NOMO-1 treated with dmso at 0.1 percent for 144 hours (cell line): ENCODE results near the gene TRDN.
"Not testable (repeated sequence)": the region's sequence is repeated elsewhere in the genome, so short reads cannot be mapped to it uniquely, and the experiment has no call there.

Source experiments
- DNase-seq: peaks from one replicate; lab custom pipeline; 2025; ENCODE audit not compliant: unreplicated experiment; lab: John Stamatoyannopoulos, UW

Gene TRDN

DNA sequence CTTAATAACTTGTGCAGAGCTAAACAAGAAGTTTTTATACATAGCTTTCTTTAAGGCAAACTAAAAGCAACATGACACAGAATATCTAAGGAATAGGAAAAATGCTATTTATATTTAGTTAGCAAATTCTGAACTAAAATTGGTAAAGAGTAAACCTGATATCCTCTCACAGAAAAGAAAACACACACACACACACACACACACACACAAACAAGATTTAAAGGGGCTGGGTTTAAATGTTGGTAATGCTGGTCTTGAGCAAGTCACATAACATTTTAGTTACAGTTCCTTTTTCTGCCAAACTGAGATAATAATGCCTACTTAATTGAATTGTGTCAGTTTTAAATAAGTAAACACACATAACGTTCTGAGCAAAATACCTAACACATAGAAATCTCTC is 1.6 kb downstream of the TRDN start:
- no peak for DNase-seq

DNA sequence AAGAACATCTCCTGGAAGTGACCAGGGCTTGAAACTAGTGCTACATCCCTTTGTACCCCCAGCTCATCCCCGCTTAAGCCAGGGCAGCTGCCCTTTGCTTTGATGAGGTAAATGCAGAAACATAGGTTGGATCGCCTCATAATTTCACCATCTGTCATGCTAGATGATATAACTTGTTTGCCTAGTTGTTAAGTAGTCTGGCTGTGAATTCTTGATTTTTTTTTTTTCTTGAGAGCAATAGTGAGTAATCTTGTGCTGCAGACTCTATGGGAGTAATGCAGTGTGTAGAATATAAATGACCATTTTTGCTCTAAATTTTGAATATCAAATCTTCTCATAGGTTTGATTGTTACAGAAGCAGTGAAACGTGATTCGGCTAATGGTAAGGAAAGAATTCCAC is 4.1 kb downstream of the TRDN start:
- no peak for DNase-seq

DNA sequence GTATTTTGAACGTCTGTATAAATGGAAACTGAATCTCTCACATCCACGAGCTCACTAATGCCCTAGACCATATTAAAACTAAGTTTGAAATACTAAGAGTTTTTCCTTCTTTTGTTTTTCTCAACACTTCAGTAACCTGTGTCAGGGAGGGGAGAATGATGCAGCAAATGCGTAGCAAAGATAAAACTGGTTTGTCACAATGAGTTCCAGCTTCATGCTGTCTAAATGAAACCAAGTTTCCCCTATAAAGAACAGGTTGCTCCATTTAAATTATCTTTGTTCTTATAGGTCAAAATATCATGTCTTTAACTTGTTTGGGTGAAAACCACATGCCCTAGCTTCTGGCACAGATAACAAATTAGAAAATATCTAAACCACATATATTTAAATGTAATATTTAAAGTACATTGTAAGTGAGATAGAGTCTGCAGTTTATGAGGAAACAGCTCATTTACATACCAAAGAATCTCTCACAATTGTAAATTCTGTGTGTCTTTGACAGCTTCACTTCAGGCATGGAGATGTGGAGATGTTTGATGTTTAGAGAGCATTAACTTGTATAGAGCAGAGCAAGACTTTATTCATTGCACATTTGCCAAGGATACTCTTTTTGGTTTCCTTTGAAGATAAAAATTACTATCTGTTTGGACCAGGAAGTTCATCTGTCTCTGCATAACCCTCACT is 7.3 kb downstream of the TRDN start:
- DNase-seq, result no peak

DNA sequence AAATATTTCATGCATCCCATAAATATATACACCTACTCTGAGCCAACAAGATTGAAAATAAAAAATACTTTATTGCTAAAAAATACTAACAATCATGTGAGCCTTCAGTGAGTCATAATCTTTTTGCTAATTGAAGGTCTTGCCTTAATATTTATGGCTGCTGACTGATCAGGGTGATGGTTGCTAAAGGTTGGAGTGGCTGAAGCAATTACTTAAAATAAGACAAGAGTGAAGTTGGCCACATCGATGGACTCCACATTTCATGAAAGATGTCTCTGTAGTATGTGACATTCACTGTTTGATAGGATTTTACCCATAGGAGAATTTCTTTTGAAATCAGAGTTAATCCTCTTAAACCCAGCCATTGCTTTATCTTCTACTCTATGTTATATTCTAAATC is 11.1 kb downstream of the TRDN start:
- DNase-seq, result no peak

DNA sequence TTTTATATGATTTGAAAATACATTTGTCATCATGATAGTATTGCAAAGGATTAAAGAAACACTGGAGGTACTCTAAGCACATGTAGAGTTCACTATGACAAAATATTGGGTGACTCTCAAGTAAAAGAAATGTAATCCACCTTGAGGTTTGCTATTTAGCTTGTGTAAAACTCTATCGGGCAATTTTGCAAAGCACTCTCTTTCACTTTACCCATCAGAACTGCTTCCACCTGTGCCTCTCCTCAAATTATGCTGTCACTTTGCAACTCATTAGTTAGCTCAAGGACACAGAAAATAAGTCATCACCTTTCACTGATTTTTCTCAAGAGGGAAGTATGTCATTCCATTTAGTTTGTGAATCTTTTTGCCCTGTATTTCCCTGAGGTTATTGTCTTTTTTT is 14.0 kb downstream of the TRDN start:
- DNase-seq, result no peak

DNA sequence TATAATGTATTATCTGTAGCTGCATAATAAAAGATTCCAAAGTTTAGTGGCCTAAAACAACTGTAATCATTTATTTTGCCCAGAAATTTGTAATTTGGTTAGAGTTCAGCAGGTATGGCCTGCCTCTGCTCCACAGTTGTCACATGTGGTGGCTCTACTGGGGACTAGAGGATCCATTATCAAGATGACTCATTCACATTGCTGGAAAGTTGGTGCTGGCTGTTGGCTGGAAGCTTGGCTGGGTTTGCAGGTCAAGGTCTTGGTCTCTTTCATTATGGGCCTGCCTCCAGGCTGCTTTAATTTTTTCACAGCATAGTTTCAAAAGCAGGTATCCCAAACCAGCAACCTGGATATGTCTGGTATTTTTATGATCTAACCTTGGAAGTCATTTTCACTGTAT is 17.6 kb downstream of the TRDN start:
- no peak for DNase-seq

DNA sequence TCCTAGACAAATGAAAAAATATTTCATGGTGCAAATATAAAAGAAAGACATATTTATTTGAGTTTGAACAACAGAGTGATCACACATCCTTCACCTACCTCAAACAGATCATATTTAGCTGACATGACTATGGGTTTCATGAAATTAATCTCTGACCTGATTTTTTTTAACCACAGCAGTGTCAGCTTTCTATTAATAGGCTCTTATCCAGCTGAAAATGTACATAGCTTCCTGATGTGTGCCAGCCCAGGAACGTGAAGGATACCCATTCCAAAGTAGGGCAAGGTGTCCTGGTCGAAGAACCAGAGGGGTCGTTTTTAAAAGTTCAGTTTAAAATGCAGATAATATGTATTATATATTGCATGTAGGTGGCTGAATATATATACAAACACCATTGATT is 19.8 kb downstream of the TRDN start:
- DNase-seq, result no peak

DNA sequence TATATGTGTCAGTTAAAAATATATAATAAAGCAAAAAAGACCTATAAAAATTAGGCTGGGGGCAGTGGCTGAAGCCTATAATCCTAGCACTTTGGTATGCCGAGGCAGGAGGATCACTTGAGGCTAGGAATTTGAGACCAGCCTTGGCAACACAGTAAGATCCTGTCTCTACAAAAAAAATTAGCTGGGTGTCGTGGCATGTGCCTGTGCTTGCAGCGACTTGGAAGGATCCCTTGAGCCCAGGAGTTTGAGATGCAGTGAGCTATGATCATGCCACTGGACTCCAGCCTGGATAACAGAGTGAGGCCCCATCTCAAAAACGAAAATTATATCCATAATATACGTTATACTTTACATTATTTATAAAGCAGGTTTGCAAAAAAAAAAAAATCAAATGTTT is 20.7 kb downstream of the TRDN start:
- DNase-seq, result no peak

DNA sequence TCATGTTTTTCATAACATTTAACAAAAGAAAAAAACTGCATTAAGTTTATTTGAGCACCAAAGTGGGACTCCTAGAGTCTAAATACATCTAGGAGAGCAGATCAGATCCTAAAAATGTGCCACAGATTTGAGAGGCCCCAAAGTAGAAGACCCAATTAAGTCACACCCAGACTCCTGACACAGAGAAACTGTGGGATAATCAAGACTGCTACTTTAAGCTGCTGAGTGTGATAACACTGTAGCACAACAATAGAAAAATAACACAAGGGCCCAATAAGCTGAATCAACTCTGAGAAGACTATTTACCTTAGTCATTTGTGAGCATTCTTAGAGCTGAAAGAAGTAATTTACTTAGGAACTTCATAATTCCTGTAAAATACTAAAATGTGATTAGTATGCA is 26.0 kb downstream of the TRDN start:
- no peak for DNase-seq

DNA sequence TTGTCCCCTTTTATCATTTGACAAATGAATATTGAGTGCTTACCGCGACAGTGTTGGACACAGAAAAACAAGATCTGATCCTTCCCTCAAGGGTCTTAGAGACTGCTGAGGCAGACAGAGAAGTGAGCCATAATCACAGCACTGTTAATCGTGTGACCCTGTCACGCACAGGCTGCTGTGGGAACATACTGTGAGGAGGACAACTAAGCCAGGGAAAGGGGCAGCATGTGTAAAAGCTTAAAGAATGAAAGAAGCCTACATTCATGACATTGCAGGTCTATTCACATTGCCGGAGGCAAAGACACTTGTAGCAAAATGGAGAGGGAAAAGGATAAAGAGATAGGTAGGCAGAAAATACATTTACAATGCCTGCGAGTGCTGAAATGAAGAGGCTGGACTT is 32.7 kb downstream of the TRDN start:
- no peak for DNase-seq

DNA sequence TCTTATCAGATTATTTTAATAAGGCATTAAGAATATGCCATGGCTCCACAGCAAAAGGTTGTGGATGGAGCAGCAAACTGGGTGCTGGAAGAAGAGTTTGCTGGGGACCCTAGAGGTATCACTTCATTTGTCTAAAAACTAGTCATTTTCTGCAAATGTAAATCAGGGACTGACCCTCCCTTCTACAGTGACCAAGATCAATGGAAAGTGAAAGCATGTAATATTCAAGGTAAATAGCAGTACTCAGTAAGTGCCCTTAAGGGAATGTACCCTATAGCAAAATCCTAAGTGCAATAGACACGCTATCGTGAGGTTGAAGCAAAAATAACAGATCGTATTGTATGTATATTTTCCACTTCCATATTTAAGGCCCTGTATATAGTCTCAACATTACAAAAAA is 38.7 kb downstream of the TRDN start:
- DNase-seq, result no peak

DNA sequence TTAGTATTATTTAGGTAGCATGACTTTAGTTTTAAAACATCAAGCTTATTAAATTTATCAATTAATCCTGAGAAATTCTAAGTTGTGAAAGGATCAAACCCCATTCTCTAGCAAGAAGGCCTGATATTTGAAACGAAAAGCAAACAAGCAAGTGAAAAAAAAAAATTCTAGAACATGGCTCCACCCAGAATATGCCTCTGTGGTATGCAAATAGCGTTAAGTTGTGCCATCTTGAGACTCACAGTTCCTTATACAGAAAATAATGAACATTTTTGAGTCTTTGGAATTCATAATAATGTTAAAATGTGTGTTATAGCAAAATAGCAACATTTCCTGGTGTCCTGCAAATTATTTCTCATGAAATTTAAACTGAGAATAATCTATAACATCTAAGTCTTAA is 42.0 kb downstream of the TRDN start:
- no peak for DNase-seq

DNA sequence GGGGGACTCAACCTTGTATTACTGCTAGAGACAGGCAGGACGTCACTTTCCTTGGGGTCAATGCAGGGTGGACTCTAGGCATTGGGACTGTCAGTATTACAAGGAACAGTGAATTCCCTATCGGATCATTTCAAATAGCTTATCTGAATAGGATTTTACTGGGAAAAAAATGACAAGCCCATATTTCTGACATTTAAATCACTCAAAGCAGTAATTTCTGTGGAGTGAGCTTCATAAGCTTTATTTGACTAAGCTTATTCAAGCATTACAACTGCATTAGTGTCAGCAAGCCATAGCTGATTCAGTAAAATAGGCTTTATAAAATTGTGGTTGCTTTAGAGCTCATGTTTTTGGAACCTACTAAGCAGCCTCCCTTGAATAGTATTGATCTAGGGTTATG is 44.3 kb downstream of the TRDN start:
- DNase-seq, result no peak

DNA sequence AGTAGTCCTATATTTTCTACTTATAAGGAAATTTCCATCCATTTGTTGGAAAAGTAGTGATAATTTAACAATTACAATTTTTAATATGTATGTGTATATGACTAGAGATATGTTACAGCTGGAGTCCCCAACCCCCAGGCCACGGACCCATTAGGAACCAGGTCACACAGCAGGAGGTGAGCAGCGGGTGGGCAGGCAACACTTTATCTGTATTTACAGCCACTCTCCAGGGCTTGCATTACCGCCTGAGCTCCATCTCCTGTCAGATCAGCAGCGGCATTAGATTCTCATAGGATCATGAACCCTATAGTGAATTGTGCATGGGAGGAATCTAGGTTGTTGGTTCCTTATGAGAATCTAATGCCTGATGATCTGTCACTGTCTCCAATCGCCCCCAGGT is 46.8 kb downstream of the TRDN start:
- no peak for DNase-seq

DNA sequence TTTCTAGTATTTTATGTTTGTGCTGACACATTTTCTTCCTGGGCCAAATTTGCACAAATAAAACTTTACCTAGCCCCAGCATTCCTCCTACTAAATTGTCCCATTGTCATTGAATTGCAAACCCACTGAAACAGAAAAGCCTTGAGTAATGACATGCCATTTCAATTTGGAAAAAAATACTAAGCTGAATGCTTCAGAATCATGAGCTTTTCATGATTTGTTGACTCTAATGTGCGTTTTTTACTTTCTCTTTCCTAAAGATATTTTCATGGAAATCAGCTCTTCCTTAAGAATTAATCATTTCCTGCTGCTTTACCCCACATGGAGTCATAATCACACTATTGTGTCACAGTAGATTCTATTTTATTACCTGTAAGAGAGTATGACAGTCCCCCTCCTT is 47.4 kb downstream of the TRDN start:
- DNase-seq, result no peak

DNA sequence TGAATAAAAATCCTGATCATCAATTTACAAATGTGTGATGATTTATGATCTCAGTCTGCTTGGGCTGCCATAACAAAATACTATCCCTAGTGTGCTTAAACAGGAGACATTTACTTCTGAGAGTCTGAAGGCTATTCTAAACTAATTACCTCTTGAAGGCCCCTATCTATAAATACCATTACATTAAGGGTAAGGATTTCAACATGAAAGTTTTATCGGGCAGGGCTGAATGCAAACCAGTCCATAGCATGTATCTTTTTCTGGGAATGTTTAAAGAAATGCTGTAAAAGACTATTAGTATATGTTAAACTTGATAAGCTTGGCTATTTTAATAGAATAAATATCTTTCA is 48.2 kb downstream of the TRDN start:
- no peak for DNase-seq

DNA sequence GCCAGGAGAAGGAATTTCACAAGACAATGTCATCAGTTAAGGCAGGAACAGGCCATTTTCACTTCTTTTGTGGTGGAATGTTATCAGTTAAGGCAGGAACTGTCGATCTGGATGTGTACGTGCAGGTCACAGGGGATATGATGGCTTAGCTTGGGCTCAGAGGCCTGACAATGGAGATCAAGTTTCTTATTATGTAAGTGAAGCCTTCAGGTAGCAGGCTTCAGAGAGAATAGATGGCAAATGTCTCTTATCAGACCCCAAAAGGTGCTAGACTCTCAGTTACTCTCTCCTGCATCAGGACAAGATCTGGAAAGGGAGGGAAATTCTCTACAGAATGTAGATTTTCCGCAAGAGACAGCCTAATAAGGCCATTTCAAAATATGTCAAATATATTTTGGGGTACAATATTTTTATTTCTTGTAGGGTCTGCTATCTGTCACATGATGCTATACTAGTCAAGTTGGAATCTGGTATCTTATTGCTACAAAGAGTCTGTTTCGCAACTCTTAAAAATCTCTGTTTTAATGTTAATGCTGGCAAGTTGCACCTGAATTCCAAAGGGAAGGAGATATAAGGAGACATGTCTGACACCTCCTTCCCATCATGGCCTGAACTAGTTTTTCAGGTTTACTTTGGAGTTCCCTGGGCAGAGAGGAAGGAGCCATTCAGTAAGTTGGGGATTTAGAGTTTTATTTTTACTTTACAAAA is 48.8 kb downstream of the TRDN start:
- DNase-seq, result no peak

DNA sequence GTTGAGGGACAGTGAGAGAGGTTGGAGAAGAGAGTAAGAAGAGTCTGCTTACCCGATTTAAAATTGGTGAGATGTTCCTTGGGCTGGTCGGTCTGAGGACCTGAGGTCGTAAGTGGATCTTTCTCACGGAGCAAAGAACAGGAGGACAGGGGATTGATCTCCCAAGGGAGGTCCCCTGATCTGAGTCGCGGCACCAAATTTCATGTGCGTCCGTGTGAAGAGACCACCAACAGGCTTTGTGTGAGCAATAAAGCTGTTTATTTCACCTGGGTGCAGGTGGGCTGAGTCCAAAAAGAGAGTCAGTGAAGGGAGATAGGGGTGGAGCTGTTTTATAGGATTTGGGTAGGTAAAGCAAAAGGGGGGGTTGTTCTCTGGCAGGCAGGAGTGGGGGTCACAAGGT is 49.3 kb downstream of the TRDN start:
- not testable (repeated sequence) for DNase-seq

DNA sequence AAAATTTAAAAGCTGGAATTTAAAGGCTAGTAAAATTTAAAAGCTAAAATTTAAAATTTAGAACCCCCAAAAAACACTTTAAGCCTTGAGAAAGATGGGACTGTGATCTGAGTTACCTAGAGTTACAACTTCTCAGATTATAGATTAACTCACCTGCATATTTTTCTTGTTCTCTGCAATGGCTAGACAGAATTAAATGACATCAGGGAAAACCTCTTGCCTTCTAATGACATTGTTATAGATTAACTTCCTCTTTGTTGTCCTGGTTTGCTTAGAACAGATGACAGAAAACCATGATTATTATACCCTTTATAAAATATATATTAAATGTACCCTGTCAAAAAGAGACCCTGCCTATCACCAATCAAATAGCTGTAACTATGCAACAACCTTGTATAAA is 56.4 kb downstream of the TRDN start:
- DNase-seq, result no peak

DNA sequence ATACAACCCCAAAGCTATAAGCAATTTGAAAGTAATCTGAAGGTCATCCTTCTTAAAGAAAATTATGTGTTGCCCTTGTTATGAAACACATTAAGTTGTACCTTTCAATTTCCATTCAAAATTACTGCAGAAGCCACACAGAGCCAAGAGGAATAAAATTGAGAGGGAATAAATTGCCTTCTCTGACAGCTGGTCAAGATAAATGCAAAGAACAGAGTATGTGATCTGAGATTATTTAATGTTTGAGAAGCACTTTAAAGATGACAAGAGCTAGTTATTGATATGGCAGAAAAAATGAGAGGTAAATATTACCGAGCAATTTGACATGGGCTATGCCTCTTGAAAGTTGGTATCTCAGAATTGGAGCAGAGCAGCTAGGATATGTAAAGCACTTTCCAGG is 61.6 kb downstream of the TRDN start:
- no peak for DNase-seq

DNA sequence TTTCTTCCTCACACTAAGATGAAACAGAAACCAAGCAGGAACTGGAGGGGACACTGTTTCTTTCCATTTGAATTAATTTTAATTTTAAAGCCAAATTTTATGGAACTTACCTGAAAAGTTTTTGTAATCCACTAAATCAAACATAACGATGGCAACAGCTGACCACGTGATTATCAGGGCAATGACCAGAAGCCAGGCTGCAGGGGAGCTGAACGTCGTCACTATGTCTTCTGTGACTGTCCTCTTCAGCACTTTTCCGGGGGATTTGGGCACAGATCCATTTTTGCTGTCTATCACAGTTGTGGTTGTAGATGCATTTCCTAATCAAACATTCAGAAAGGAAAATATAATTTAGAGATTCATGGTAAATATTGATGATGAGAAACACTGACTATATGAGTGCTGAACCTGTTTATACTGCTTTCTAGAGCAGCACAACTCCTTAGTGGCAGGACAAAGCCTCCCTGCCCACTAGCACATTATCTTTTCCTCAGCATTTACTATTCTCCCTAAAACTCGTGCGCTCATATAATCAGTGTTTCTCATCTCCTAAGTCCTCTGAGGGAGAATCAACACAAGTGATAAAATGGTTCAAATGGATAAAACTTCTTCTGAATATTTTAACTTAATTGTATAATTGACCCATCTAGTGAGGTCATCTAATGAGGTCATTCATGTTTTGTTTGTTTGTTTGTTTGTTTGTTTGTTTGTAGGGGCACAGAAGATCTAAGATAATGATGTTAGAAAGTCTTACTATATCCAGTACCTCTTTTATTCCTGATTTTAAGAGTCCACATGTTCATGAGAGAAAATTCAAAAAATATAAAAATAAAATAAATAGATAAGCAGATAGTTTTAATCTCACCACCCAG is 65.7 kb downstream of the TRDN start:
- no peak for DNase-seq

DNA sequence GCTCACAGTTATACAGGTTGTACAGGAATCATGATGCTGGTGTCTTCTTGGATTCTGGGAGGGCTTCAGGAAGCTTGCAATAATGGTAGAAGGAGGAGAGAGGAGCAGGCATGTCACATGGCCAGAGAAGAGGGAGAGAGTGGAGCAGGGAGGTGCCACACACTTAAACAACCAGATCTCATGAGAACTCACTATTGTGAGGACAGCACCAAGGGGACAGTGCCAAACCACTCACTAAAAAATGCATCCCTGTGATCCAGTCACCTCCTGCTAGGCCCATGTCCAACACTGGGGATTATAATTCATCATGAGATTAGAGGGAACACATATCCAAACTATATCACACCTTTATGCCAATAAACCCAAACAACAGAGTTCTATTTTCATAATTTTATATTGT is 67.2 kb downstream of the TRDN start:
- DNase-seq, result no peak
